ENCODE results near the gene BRS3.

DNA sequence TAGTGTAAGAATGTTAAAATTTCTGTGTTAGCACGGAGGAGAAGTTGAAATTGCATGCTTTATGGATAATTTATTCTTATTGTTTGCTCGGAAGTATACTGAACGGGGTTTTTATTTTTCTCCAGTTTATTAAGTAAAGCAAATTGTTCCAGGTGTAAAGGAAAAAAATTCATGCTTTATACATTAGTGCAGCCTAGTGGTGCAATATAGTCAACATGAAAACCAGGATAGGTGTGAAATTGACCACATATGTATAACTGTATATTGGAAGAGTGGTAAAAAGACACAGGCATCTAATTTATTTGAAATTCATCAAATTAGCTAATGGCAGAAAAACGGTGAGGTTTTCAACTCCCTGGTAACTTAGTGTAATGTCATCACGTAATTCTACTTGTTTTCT is 959 bp downstream of the BRS3 start:
- TF ChIP-seq L3MBTL2 (conservative IDR thresholded peaks at IDR 0.05) (no peak), NFRKB (IDR thresholded peaks at IDR 0.05) (no peak), FOXM1 (IDR thresholded peaks at IDR 0.05; ENCODE audit: borderline replicate concordance) (no peak), HDGF (IDR thresholded peaks at IDR 0.05; ENCODE audit: borderline replicate concordance) (no peak), SUZ12 (IDR thresholded peaks at IDR 0.05) (no peak), ZNF384 (IDR thresholded peaks at IDR 0.05) (no peak), BHLHE40 (IDR thresholded peaks at IDR 0.05; ENCODE audit: borderline replicate concordance) (no peak), TARDBP (IDR thresholded peaks at IDR 0.05) (no peak), SP1 (IDR thresholded peaks at IDR 0.05) (no peak), PKNOX1 (IDR thresholded peaks at IDR 0.05) (no peak), LEF1 (IDR thresholded peaks at IDR 0.05; ENCODE audit: borderline replicate concordance) (no peak)

Data from HEK293T (cell line).